Activated T-helper 9 cell treated with anti-CD3 and anti-CD28 coated beads, Interleukin-2, amount 50 U/mL, for 16 hours (primary cell): ENCODE data around the gene COA1.

Experiments used
- DNase-seq: peaks from one replicate; pipeline ENCODE4 v3.0.0-alpha.2; 2020; ENCODE audit warnings: low read depth

Gene COA1

GRCh38 chr7:43590862-43591557, 138.3 kb downstream of the COA1 start:
- no peak for DNase-seq

GRCh38 chr7:43589728-43590127, 139.6 kb downstream of the COA1 start:
- DNase-seq: no peak
